HepG2 (cell line): ENCODE results near the gene SPRED2. TPM values are rescaled to one million over a fixed set of nuclear protein-coding genes. Genes with fewer than 3 reads are reported as not detected.
A peak's percentile ranks its signal among the peaks of the same experiment; 100 is the strongest.

Experiments
- CEBPG ChIP-seq: IDR thresholded peaks from 2 replicates; pipeline ENCODE4 v1.6.1; 2016
- DMTF1 ChIP-seq: sonication (generic); formaldehyde crosslinking; IDR thresholded peaks from 2 replicates; pipeline ENCODE4 v1.4.0; 2020; ENCODE audit warnings: mild to moderate bottlenecking, missing genetic modification reagents
- ETV5 ChIP-seq: IDR thresholded peaks from 2 replicates; pipeline ENCODE4 v1.6.1; 2018; ENCODE audit warnings: missing biosample characterization, missing genetic modification reagents, inconsistent platforms, borderline replicate concordance
- FOXK2 ChIP-seq: fragments of 450-650 bp; IDR thresholded peaks from 2 replicates; pipeline ENCODE4 v1.6.1; 2016
- GFI1 ChIP-seq: sonication (generic); formaldehyde crosslinking; IDR thresholded peaks from 2 replicates; pipeline ENCODE4 v1.5.0; 2020; ENCODE audit warnings: missing genetic modification reagents, mild to moderate bottlenecking, borderline replicate concordance
- KLF6 ChIP-seq: IDR thresholded peaks from 2 replicates; pipeline ENCODE4 v1.8.0; 2016; ENCODE audit warnings: missing biosample characterization, missing genetic modification reagents
- NR1H2 ChIP-seq: sonication (generic); formaldehyde crosslinking; IDR thresholded peaks from 2 replicates; pipeline ENCODE4 v1.8.1; 2022; ENCODE audit warnings: low read depth, missing genetic modification reagents, borderline replicate concordance
- PREB ChIP-seq: sonication (generic); formaldehyde crosslinking; IDR thresholded peaks from 2 replicates; pipeline ENCODE4 v1.4.0; 2020; ENCODE audit warnings: missing genetic modification reagents
- RFX5 ChIP-seq: IDR thresholded peaks from 2 replicates; pipeline ENCODE4 v1.6.1; 2011; ENCODE audit warnings: low read depth, low read length, improper control_type of control experiment
- SP2 ChIP-seq: sonication (generic); formaldehyde crosslinking; IDR thresholded peaks from 2 replicates; pipeline ENCODE4 v1.5.1; 2020; ENCODE audit warnings: mild to moderate bottlenecking, missing genetic modification reagents
- ZBTB2 ChIP-seq: sonication (generic); formaldehyde crosslinking; IDR thresholded peaks from 2 replicates; pipeline ENCODE4 v1.8.0; 2022; ENCODE audit warnings: low read depth, missing genetic modification reagents
- ZNF10 ChIP-seq: sonication (generic); formaldehyde crosslinking; IDR thresholded peaks from 2 replicates; pipeline ENCODE4 v1.4.0; 2020; ENCODE audit warnings: mild to moderate bottlenecking, low read depth, missing genetic modification reagents, borderline replicate concordance
- ZNF205 ChIP-seq: IDR thresholded peaks from 2 replicates; pipeline ENCODE4 v1.6.1; 2018; ENCODE audit warnings: missing biosample characterization, missing genetic modification reagents
- ZNF317 ChIP-seq: sonication (generic); formaldehyde crosslinking; IDR thresholded peaks from 2 replicates; pipeline ENCODE4 v1.5.0; 2020; ENCODE audit warnings: mild to moderate bottlenecking, missing genetic modification reagents
- ZNF572 ChIP-seq: sonication (generic); formaldehyde crosslinking; IDR thresholded peaks from 2 replicates; pipeline ENCODE4 v1.5.1; 2020; ENCODE audit warnings: mild to moderate bottlenecking, missing genetic modification reagents
- ZNF597 ChIP-seq: sonication (generic); formaldehyde crosslinking; IDR thresholded peaks from 2 replicates; pipeline ENCODE4 v1.5.0; 2020; ENCODE audit warnings: missing genetic modification reagents
- ZNF598 ChIP-seq: sonication (generic); formaldehyde crosslinking; IDR thresholded peaks from 2 replicates; pipeline ENCODE4 v1.5.1; 2020; ENCODE audit warnings: mild to moderate bottlenecking, missing genetic modification reagents, borderline replicate concordance
- ZNF709 ChIP-seq: sonication (generic); formaldehyde crosslinking; IDR thresholded peaks from 2 replicates; pipeline ENCODE4 v1.5.0; 2020; ENCODE audit warnings: mild to moderate bottlenecking, missing genetic modification reagents
- polyA plus RNA-seq, 8 experiments: library from polyadenylated mRNA; depleted of rRNA in 3 of 8; stranded (reverse) in 7 of 8; unstranded in 1 of 8; fragments of >200 nt; fragmentation: Illumina TruSeq in 4 of 8; extraction: Trizol in 4 of 8; gene quantifications; 2 replicates each; pipeline versions ENCODE4 v1.2.1 to v1.2.3, GENCODE V29; 2011 to 2016; ENCODE audit warnings: low read depth in 4 of 8, missing spikeins in 1 of 8, mixed read lengths in 1 of 8; ENCODE audit not compliant: insufficient read depth in 1 of 8
- total RNA-seq, 5 experiments: library from RNA; depleted of rRNA; stranded (reverse); fragments of >200 nt; fragmentation: Illumina TruSeq; extraction: Trizol; gene quantifications; 2 replicates each; pipeline ENCODE4 v1.2.3, GENCODE V29; 2016; ENCODE audit warnings: low read depth in 1 of 5
- TF ChIP-seq, protein P1 (sequence below): IDR thresholded peaks from 2 replicates; pipeline ENCODE4 v1.6.1; 2018; ENCODE audit warnings: missing genetic modification reagents
- TF ChIP-seq, protein P2 (sequence below): sonication (generic); formaldehyde crosslinking; IDR thresholded peaks from 2 replicates; pipeline ENCODE4 v1.9.0; 2021; ENCODE audit warnings: missing genetic modification reagents, borderline replicate concordance

The SPRED2 gene
- total and polyA plus RNA-seq, 2 of the 13 experiments (the other 11 are each of a cell fraction or from before 2014, with no cell fraction given) = 13.0 to 37.0 TPM

- TF ChIP-seq ZNF598 (0 out of 2 replicates have a peak, but pooled peaks have one; percentile 26), NR1H2 (0 out of 2 replicates have a peak, but pooled peaks have one; percentile 33), GFI1 (CRISPR knock-in tag) (peak; percentile 85; the same call in 1 of the 2 replicates), RFX5 (0 out of 2 replicates have a peak, but pooled peaks have one; percentile 25), DMTF1 (CRISPR knock-in tag) (0 out of 2 replicates have a peak, but pooled peaks have one; percentile 75), CEBPG (peak; percentile 74), ZNF317 (peak; percentile 69; the same call in 1 of the 2 replicates), ZNF597 (no peak), ETV5 (CRISPR knock-in tag) (peak; percentile 95), SP2 (CRISPR knock-in tag) (peak; percentile 67), ZNF572 (0 out of 2 replicates have a peak, but pooled peaks have one; percentile 78), ZNF10 (no peak), ZNF205 (CRISPR knock-in tag) (peak; percentile 92; the same call in 1 of the 2 replicates), PREB (CRISPR knock-in tag) (no peak), KLF6 (peak; percentile 98), ZBTB2 (CRISPR knock-in tag) (peak; percentile 93), FOXK2 (peak; percentile 42; the same call in 1 of the 2 replicates), ZNF709 (CRISPR knock-in tag) (peak; percentile 26; the same call in 1 of the 2 replicates)
- TF ChIP-seq, protein P1, sequence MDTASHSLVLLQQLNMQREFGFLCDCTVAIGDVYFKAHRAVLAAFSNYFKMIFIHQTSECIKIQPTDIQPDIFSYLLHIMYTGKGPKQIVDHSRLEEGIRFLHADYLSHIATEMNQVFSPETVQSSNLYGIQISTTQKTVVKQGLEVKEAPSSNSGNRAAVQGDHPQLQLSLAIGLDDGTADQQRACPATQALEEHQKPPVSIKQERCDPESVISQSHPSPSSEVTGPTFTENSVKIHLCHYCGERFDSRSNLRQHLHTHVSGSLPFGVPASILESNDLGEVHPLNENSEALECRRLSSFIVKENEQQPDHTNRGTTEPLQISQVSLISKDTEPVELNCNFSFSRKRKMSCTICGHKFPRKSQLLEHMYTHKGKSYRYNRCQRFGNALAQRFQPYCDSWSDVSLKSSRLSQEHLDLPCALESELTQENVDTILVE = peak; percentile 98
- TF ChIP-seq, protein P2, sequence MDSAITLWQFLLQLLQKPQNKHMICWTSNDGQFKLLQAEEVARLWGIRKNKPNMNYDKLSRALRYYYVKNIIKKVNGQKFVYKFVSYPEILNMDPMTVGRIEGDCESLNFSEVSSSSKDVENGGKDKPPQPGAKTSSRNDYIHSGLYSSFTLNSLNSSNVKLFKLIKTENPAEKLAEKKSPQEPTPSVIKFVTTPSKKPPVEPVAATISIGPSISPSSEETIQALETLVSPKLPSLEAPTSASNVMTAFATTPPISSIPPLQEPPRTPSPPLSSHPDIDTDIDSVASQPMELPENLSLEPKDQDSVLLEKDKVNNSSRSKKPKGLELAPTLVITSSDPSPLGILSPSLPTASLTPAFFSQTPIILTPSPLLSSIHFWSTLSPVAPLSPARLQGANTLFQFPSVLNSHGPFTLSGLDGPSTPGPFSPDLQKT (CRISPR knock-in tag) = no peak
Measured at GRCh38 chr2:65432227-65433190, at the start of gene SPRED2 (continued).
